Colonic mucosa (tissue), 4 donors: ENCODE results near the gene SH3PXD2A. TPM values are rescaled to one million over a fixed set of nuclear protein-coding genes. Genes with fewer than 3 reads are reported as not detected.

ENCODE experiments used
- DNase-seq: peaks from one replicate; pipeline ENCODE4 v3.0.0-alpha.2; 2020
- H3K27ac ChIP-seq: fragments of 200-600 bp; one replicate; pipeline ENCODE4 v1.8.0; 2021
- H3K27me3 ChIP-seq: fragments of 200-600 bp; one replicate; pipeline ENCODE4 v1.8.0; 2021
- H3K36me3 ChIP-seq: fragments of 200-600 bp; one replicate; pipeline ENCODE4 v1.8.0; 2021
- H3K4me1 ChIP-seq: fragments of 200-600 bp; one replicate; pipeline ENCODE4 v1.8.0; 2021; ENCODE audit warnings: mild to moderate bottlenecking
- H3K4me3 ChIP-seq: fragments of 200-600 bp; one replicate; pipeline ENCODE4 v1.8.0; 2021
- H3K9ac ChIP-seq, 2 donors: one replicate each; pipeline ENCODE4 v1.7.0; 2013; ENCODE audit warnings: control low read depth in 2 of 2, low read depth in 2 of 2, low read length in 2 of 2
- H3K9me3 ChIP-seq: fragments of 200-600 bp; one replicate; pipeline ENCODE4 v1.8.0; 2021
- intact Hi-C: fragments of 100-400 bp; cut with DNase I; formaldehyde crosslinking; loops from one replicate; pipeline ENCODE4 v1.14.1; 2022
- total RNA-seq, 2 donors: library from RNA; stranded (reverse); fragmentation: NEBNext Ultra II Directional in 1 of 2; extraction: Animal tissue kit (Norgen Biotek cat#: 25700) in 1 of 2; gene quantifications; one replicate each; pipeline ENCODE4 v1.2.1, GENCODE V29; 2021
- TF ChIP-seq, protein P1 (sequence below): fragments of 200-600 bp; IDR thresholded peaks from one replicate; pipeline ENCODE4 v1.8.0; 2022; ENCODE audit warnings: antibody characterized with exemption, mild to moderate bottlenecking
- donor health status: healthy.
- donor health status: DM: no; HTN: no; CAD: no.
- donor health status: DM: no; HTN: no; CAD: no.

SH3PXD2A gene
- total RNA-seq, 2 donors from 2014 or later, result 37.5 to 40.8 TPM

DNA sequence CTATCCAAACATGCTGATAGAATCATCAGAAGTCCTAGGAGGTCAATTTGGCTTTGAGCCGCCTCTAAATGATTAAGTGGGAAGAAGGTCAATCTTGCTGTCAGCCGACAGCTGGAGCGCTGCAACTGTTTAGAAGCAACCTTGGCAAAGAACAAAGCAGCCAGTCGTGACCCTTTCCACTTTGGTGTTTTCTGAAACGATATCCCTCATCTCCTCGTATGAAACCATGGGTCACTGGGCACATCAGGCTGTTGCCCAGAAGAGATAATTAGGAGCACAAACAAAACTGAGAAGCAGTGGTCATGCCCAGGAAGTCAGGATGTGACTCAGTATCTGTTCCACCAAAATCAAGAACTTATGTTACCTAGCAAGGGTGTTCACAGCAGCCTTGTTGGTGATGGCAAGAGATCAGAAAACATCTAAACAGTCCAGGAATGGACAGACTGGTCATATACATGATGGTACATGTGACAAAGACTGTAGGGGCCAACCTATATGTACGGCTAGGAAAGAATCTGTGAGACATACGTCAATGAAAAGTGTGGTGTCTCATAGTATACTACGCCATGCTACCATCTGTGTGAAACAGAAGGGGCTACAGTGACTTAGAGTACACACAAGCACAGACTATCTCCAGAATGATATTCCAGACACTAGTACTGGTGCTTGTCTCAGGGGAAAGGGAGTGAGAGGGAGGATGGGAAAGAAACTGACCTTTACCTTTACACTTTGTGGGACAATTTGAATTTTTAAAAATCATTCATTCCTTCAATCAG is 40.2 kb upstream of the SH3PXD2A start:
- intact Hi-C loops, result no loop called here
- Histone ChIP-seq H3K27ac (peak overlapping the region; percentile 62), H3K9ac (peak overlapping the region in 1 of 2 donors; percentile 35), H3K4me1 (peaks cover 8% of the 10 kb centered on the region), H3K36me3 (peaks cover 3% of the 10 kb centered on the region), H3K27me3 (no peaks in the 10 kb centered on the region), H3K4me3 (no peak overlapping the region), H3K9me3 (no peaks in the 10 kb centered on the region)
- DNase-seq, result no peak
- TF ChIP-seq, protein P1, sequence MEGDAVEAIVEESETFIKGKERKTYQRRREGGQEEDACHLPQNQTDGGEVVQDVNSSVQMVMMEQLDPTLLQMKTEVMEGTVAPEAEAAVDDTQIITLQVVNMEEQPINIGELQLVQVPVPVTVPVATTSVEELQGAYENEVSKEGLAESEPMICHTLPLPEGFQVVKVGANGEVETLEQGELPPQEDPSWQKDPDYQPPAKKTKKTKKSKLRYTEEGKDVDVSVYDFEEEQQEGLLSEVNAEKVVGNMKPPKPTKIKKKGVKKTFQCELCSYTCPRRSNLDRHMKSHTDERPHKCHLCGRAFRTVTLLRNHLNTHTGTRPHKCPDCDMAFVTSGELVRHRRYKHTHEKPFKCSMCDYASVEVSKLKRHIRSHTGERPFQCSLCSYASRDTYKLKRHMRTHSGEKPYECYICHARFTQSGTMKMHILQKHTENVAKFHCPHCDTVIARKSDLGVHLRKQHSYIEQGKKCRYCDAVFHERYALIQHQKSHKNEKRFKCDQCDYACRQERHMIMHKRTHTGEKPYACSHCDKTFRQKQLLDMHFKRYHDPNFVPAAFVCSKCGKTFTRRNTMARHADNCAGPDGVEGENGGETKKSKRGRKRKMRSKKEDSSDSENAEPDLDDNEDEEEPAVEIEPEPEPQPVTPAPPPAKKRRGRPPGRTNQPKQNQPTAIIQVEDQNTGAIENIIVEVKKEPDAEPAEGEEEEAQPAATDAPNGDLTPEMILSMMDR, result no peak

GRCh38 chr10:103894441-103894864 is 39.1 kb upstream of the SH3PXD2A start:
- peaks cover 3% of the 10 kb centered on the region for H3K36me3 ChIP-seq
- DNase-seq, result peak; percentile 51
- intact Hi-C loops, result no loop called here

GRCh38 chr10:103893817-103894216 is 38.4 kb upstream of the SH3PXD2A start:
- Histone ChIP-seq H3K36me3 (peaks cover 3% of the 10 kb centered on the region), H3K9ac (peak overlapping the region in 1 of 2 donors; percentile 72)

More at GRCh38 chr10:103894441-103894864, 39.1 kb upstream of the SH3PXD2A start:
- no peaks in the 10 kb centered on the region for H3K27me3 ChIP-seq
- no peaks in the 10 kb centered on the region for H3K9me3 ChIP-seq
- H3K4me3 ChIP-seq, result no peak overlapping the region
- H3K27ac ChIP-seq, result peak overlapping the region; percentile 62
- H3K9ac ChIP-seq, result peak overlapping the region in 1 of 2 donors; percentile 35
- peaks cover 10% of the 10 kb centered on the region for H3K4me1 ChIP-seq
- TF ChIP-seq, protein P1, result no peak

GRCh38 chr10:103892181-103892580 is 36.8 kb upstream of the SH3PXD2A start:
- Histone ChIP-seq H3K9ac (no peak overlapping the region), H3K27me3 (no peaks in the 10 kb centered on the region), H3K27ac (no peak overlapping the region), H3K4me3 (no peak overlapping the region), H3K9me3 (no peaks in the 10 kb centered on the region), H3K36me3 (no peaks in the 10 kb centered on the region), H3K4me1 (peaks cover 10% of the 10 kb centered on the region)
- DNase-seq, result no peak
- intact Hi-C loops, result no loop called here
- TF ChIP-seq, protein P1, result no peak

More at GRCh38 chr10:103893817-103894216, 38.4 kb upstream of the SH3PXD2A start:
- H3K4me1 ChIP-seq, result peaks cover 10% of the 10 kb centered on the region
- no peaks in the 10 kb centered on the region for H3K27me3 ChIP-seq
- no peak overlapping the region for H3K4me3 ChIP-seq
- no peaks in the 10 kb centered on the region for H3K9me3 ChIP-seq
- DNase-seq, result peak; percentile 34
- TF ChIP-seq, protein P1, result no peak
- peak overlapping the region; percentile 62 for H3K27ac ChIP-seq
- intact Hi-C loops, result no loop called here

GRCh38 chr10:103890688-103891087 is 35.3 kb upstream of the SH3PXD2A start:
- peak overlapping the region; percentile 41 to 80 for H3K9ac ChIP-seq
- TF ChIP-seq, protein P1, result no peak
- peaks cover 10% of the 10 kb centered on the region for H3K4me1 ChIP-seq
- no peaks in the 10 kb centered on the region for H3K9me3 ChIP-seq
- H3K36me3 ChIP-seq, result no peaks in the 10 kb centered on the region
- H3K27me3 ChIP-seq, result no peaks in the 10 kb centered on the region
- no peak overlapping the region for H3K4me3 ChIP-seq
- intact Hi-C loops, result no loop called here
- H3K27ac ChIP-seq, result peak overlapping the region; percentile 73
- no peak for DNase-seq
